ENCODE measurements around the gene LAP3.
"Not testable (repeated sequence)": the region's sequence is repeated elsewhere in the genome, so short reads cannot be mapped to it uniquely, and the experiment has no call there.

Gene LAP3

GRCh38 chr4:17565846-17566245 is 11.2 kb upstream of the LAP3 start:
- DNase-seq: no peak

GRCh38 chr4:17567271-17567670 is 9.7 kb upstream of the LAP3 start:
- DNase-seq: no peak

DNA sequence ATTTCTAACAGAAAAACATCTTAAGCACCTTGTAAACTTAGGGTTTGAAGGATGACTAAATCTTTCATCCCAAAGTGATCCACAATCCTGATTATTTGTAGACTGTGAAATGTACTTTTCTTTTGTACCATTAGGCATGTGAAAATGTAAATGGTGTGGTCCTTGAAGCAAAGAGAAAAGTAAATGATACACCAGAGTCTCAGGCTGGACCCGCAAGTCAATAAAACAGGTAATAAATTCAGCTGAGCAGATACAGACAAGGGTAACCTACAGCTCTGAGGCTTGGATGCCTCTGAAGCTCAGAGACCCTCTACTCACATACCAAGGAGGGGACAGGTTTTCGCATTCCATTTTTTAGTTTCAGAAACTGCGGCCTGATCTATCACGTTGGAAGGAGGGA is 2.8 kb upstream of the LAP3 start:
- no peak for DNase-seq

DNA sequence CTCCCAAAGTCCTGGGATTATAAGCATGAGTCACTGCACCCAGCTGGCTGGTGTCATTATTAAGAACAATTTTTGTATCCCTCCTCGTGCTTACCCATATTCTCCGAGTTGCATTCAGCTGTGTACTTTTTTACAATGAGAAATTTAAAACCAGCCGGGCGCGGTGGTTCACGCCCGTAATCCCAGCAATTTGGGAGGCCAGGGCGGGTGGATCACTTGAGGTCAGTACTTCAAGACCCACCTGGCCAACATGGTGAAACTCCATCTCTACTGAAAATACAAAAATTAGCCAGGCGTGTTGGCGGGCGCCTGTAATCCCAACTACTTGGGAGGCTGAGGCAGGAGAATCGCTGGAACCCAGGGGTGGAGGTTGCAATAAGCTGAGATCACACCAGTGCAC is 1.8 kb upstream of the LAP3 start:
- DNase-seq: not testable (repeated sequence)

- no peak for DNase-seq
Observed at GRCh38 chr4:17577665-17578481, 875 bp downstream of the LAP3 start.

GRCh38 chr4:17578482-17578891 is 1.5 kb downstream of the LAP3 start:
- DNase-seq: no peak

DNA sequence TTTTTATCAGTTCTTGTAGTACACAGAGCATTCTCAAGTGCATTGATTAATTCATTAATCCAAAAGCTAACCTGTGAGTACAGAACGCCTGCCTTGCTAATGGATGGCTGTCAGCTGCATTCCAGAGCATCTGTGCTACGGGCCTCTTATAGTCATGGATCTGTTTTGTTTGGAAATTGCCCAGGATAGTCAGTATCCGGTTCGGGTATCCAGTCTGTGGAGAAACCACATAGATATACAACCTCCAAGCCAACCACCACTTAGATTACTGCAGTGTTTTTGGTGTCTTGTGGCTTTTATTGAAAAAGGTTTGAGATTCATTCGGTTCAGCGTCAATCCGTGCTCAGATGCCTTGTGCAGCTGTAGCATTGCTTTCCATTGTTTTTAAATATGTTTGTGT is 4.0 kb downstream of the LAP3 start:
- DNase-seq: no peak

- DNase-seq: no peak
Observed at GRCh38 chr4:17583276-17583675, 6.3 kb downstream of the LAP3 start.

DNA sequence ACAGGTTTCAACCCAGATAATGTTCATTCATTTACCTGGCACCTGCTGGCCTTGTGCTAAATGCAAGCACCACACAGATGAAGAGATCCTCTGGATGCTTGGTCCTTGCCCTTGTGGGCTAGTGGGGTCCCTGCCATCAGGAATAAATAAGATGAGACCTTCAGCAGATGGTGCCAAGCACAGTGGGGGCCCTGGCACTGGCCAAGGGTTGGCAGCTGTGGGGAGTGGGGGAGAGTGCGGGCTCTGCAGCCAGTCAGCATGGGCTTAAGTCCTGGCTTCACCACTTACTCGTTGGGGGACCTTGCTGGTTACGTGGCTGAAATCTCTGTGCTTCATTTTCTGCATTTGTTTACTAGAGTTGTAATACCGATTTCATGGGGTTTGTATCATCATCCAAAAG is 6.9 kb downstream of the LAP3 start:
- no peak for DNase-seq

DNA sequence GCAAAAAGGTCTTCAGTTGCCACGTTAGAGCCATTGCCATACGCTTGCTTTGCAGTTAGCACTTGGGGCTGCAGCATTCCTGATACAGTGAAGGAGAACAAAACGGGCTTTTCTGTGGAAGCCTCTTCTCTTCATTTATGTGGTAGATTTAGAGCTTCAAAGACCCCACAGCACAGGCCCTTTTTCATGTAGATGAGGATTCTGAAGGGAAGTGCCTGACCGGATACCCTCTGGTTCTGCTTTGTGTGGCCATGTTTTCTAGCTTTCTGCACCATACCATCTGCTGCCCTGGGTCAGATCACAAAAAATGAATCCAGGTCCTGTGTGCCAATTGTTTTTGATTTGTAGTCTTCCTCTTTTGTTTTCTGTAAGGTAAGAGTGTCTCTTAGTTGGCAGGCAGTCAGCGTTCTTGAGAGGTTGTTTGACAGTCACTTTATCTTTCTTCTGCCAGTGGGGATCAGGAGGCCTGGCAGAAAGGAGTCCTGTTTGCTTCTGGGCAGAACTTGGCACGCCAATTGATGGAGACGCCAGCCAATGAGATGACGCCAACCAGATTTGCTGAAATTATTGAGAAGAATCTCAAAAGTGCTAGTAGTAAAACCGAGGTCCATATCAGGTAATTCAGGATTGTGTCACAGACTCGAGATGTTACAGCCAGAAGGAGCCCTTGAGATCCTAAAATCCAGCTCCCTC is 7.7 kb downstream of the LAP3 start:
- DNase-seq: no peak

- DNase-seq: no peak
Observed at GRCh38 chr4:17587094-17587822, 10.3 kb downstream of the LAP3 start.

GRCh38 chr4:17589355-17589754 is 12.4 kb downstream of the LAP3 start:
- no peak for DNase-seq

- no peak for DNase-seq
Observed at GRCh38 chr4:17595471-17596005, 18.5 kb downstream of the LAP3 start.

- no peak for DNase-seq
Observed at GRCh38 chr4:17597517-17597916, 20.5 kb downstream of the LAP3 start.

DNA sequence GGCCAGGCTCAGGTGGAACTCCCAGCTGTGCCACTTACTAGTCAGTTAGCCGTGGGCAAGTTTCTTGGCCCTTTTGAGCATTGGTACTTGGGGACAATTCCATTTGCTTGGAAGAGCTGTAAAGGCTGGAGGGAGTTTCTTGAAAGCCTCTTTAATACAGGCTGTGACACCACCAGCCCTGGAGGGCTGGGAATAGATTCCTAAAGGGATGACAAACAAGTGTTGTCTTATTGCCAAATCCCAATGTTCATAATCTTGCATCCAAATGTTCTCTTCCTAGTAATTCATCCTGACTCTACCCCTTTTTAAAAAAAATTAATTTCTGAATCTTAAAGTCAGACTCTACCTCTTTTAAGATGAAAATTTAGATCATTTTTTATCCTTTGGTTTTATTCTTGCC is 22.8 kb downstream of the LAP3 start:
- no peak for DNase-seq

DNA sequence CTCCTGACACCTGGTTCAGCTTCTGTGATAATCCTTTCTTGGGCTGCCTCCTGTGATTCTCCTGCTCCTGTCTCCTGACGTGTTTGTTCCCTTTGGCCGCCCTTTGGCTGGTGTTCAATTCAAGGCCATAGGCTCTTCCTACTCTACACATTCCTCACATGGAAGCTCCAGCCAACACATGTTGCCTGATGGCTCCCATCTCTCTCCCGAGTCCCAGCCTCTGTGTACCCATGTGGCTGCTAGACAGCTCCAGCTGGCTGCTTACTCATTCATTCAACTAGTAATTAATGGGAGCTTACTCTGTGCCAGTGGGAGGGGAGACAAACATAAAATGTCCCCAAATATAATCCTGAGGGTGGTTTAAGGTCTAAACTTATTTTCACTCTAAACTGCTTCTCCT is 28.2 kb downstream of the LAP3 start:
- no peak for DNase-seq

GRCh38 chr4:17613761-17614415 is 36.9 kb downstream of the LAP3 start:
- DNase-seq: no peak

DNA sequence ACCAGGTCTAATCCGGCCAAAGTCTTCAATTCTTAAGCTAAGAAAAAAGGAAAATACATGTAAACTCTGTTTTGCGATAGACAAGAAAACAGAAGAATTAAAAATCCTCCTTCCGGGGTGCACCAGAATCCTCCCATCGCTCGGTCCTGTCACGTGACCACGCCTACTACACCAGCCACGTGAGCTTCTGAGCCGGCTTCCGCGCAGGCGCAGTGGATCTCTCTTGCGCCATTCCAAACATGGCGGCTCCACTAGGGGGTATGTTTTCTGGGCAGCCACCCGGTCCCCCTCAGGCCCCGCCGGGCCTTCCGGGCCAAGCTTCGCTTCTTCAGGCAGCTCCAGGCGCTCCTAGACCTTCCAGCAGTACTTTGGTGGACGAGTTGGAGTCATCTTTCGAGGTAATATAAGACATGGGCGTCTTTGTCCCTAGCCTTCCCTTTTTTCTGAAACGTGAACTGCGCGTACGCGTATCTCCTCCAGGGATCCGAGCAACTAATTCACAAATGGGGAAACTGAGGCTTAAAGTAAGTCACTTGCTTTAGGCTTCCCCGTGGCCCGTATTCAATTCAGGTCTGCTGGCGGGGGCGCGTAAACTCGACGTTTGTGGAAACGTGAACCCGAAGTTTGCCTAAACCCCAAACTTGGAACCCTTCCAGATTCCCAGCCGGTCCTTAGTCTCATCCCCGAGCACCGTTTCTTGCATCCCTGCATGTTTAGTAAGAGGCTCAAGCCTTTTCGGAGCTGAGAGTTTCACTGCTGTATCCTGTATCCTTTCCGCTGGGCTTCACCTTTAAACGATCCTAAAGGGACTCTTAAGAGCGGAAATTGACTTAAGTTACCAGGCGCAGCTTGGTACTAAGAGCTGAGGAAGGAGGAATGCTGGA is 37.7 kb downstream of the LAP3 start, which contains the start of gene MED28:
MED28 (plus strand) TSS at position 226 of the 884 bp plus-strand sequence; CDS start at position 240, 14 bp downstream.
- DNase-seq: peak; percentile 84

DNA sequence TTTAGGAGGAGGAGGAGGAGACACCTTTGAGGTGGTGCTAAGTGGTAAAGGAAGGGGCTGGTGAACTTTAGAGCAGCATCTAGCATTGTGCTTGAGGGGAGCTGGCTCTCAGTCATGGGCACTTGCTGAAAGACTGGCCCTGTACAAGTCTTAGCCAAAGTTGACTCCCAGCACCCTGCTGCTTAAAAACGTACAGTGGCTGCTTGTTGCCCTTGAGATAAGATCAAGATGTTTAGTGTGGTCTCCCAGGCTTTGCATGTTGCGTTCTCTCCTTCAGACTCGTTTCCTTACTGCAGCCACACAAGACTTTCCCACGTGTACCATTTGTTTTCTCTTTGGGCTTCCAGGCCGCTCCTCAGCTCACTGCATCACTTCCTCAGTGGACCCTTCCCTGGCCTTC is 39.3 kb downstream of the LAP3 start:
- no peak for DNase-seq

DNA sequence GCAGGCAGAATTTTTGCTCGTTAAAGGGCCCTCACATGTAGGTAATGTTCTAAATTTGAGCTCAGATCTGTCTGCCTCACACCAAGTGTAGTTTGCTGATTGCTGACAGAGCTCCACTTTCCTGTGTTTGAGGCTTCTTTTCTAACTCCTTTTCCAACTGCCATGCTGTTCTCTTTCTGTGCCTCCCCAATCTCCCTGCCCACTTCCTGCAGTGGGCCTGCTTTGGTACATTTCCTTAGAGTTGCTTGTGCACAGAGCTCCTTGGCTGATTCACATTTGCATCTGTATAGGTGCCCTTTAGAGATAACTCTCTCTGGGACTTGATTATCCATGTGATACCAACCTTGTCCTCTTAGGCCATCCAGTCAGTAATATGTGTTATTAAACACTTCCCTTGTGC is 41.9 kb downstream of the LAP3 start:
- DNase-seq: no peak

DNA sequence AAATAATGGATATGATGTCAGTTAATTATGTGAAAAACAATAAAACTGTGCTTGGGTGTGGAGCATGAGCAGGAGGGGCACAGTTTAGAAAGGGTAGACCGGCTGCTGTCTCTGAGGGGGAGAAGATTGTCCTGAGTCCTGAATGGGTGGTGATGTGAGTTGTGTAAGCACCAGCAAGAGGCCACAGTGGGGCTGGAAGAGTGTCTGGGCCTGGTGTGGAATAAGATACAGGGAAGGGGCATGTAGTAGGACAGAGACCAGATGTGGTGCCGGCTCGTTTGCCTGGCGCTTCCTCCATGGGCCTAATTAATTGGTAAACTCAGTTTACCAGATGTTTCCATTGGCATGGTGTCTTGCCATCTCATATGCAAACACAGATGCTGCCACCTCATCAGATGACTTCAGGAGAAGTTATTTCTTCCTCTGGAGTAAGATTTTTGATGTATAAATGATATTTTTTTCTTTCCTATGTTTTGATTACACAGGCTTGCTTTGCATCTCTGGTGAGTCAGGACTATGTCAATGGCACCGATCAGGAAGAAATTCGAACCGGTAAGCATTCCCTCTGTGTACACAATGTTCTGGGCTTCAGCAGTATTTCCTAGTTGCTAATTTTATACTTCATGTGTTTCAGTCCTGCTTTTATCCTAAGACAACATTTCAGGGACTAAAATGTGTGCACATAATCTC is 42.6 kb downstream of the LAP3 start:
- no peak for DNase-seq
